Testis (tissue), 2 donors: ENCODE measurements around the gene P3H2.

Experiments
- CTCF ChIP-seq, 3 experiments: fragments of 450-650 bp in 2 of 3; fragments of 200-600 bp in 1 of 3; sonication (generic) in 1 of 3; IDR thresholded peaks; one replicate each; pipeline ENCODE4 v1.5.1; 2016 to 2019; ENCODE audit warnings: antibody characterized with exemption in 3 of 3, mild to moderate bottlenecking in 2 of 3, moderate library complexity in 1 of 3
- POLR2A ChIP-seq: fragments of 450-650 bp; IDR thresholded peaks from one replicate; pipeline ENCODE4 v1.6.1; 2017; ENCODE audit warnings: antibody characterized with exemption, mild to moderate bottlenecking, moderate library complexity

- TF ChIP-seq CTCF (IDR thresholded peaks at IDR 0.05) (no peak), POLR2A (no peak)
Observed at GRCh38 chr3:190074817-190075216, 45.9 kb downstream of the P3H2 start.
